Brain microvascular endothelial cell (primary cell): ENCODE results near the gene KIF6.

Experiments used
- DNase-seq: peaks from one replicate; pipeline ENCODE4 v3.0.0-alpha.2; 2020
- H3K27ac ChIP-seq: fragments of 250-450 bp; sonication (Bioruptor Pico); 2 replicates; pipeline ENCODE4 v1.5.1; 2020; ENCODE audit warnings: mild to moderate bottlenecking, moderate library complexity
- H3K27me3 ChIP-seq: fragments of 250-450 bp; sonication (Bioruptor Pico); replicated peaks from 2 replicates; pipeline ENCODE4 v1.5.1; 2020; ENCODE audit warnings: mild to moderate bottlenecking
- H3K36me3 ChIP-seq: fragments of 250-450 bp; sonication (Bioruptor Pico); replicated peaks from 2 replicates; pipeline ENCODE4 v1.5.1; 2020; ENCODE audit warnings: mild to moderate bottlenecking
- H3K4me3 ChIP-seq: 2 replicates; pipeline ENCODE4 v1.5.1; 2011; ENCODE audit warnings: low read depth, mild to moderate bottlenecking, control low read depth, low read length, moderate library complexity
- CTCF ChIP-seq: IDR thresholded peaks from 2 replicates; pipeline ENCODE4 v1.5.1; 2011; ENCODE audit warnings: low read depth, mild to moderate bottlenecking, moderate library complexity, low read length, control low read depth, inconsistent platforms; ENCODE audit errors: missing control alignments
- in situ Hi-C: cut with HindIII; loops from 2 replicates; pipeline ENCODE4 v1.10.0; 2017; ENCODE audit warnings: low sequenced_read_pairs, low pct_ligation_motif_present

KIF6 gene

GRCh38 chr6:39496915-39497314 lies 228.3 kb downstream of the KIF6 start:
- no peak overlapping the region for H3K4me3 ChIP-seq
- H3K27ac ChIP-seq: no peak overlapping the region
- TF ChIP-seq CTCF: no peak
- no peaks in the 10 kb centered on the region for H3K27me3 ChIP-seq
- DNase-seq: peak; percentile 6
- in situ Hi-C loops: no loop called here
- no peaks in the 10 kb centered on the region for H3K36me3 ChIP-seq

- no peak overlapping the region for H3K27ac ChIP-seq
- in situ Hi-C loops: no loop called here
- no peak overlapping the region for H3K4me3 ChIP-seq
- DNase-seq: no peak
- no peak for TF ChIP-seq CTCF
- no peaks in the 10 kb centered on the region for H3K27me3 ChIP-seq
- H3K36me3 ChIP-seq: no peaks in the 10 kb centered on the region
These were observed 228.8 kb downstream of the KIF6 start for GRCh38 chr6:39496456-39496855.

DNA sequence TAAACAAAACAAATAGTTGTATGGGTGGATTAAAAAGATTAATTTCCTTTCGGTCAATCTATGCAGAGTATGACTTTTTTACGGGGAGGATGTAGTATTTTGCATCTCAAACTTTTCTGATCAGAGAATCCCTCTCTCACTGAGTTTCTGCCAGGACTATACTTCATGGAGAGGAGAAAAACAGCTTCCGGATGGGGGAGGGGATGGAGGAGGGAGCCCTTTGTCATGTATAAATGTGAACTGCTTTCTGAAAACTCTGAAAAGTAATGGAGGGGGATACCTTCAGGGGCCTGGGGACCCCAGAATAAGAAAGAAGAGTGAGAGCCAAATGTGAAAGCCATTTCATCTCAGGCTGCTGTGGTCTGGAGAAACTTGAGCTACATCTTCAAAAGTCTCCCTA lies 229.6 kb downstream of the KIF6 start:
- in situ Hi-C loops: no loop called here
- Histone ChIP-seq H3K4me3 (no peak overlapping the region), H3K36me3 (no peaks in the 10 kb centered on the region), H3K27me3 (no peaks in the 10 kb centered on the region), H3K27ac (no peak overlapping the region)
- no peak for TF ChIP-seq CTCF
- DNase-seq: no peak

DNA sequence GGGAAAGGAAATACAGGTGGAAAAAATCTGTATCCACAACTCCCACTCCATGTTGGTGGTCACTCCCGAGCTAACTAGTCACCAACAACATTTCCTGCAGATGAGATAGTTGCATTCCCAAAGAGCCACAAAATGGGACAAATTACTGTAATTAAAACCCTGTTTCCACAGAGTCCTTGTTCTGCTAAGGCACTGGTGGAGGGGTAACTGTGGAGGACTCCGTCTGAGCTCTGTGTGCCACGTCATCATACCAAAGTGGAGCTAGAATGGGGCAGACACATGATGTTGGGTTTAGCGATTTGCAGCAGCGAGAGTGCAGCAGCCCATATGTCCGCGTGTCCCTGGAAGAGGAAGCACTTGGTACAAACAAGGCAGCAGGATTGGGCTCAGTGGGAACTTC lies 230.2 kb downstream of the KIF6 start:
- no peak for DNase-seq
- in situ Hi-C loops: no loop called here
- H3K4me3 ChIP-seq: no peak overlapping the region
- no peak overlapping the region for H3K27ac ChIP-seq
- H3K36me3 ChIP-seq: no peaks in the 10 kb centered on the region
- no peak for TF ChIP-seq CTCF
- no peaks in the 10 kb centered on the region for H3K27me3 ChIP-seq

- Histone ChIP-seq H3K27ac (no peak overlapping the region), H3K36me3 (no peaks in the 10 kb centered on the region), H3K4me3 (no peak overlapping the region), H3K27me3 (no peaks in the 10 kb centered on the region)
- no peak for DNase-seq
- TF ChIP-seq CTCF: no peak
- in situ Hi-C loops: no loop called here
These were observed 231.4 kb downstream of the KIF6 start for GRCh38 chr6:39493777-39494176.

DNA sequence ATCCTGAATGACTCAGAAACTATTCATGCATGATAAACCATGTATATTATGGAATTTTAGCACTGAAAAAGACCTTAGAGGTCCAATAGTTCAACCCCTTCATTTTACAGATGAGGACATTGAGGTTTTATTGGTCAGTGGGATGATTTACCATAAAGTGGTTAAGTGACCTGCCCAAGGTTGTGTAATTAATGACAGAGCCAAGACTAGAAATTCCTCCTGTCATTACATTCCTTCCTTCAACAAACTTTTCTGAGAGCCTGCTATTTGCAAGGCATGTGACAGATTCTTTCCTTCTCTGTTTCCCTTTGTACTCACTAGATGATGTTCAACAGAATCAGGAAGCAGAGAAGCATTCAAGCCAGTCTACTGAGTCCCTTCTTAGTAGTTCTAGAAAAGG lies 232.0 kb downstream of the KIF6 start:
- Histone ChIP-seq H3K27me3 (no peaks in the 10 kb centered on the region), H3K4me3 (no peak overlapping the region), H3K27ac (no peak overlapping the region), H3K36me3 (no peaks in the 10 kb centered on the region)
- no peak for DNase-seq
- in situ Hi-C loops: no loop called here
- no peak for TF ChIP-seq CTCF
